Dendritic cell treated with granulocyte-macrophage colony-stimulating factor and Interleukin-4, amounts not matched to agents 40 ng/mL and 50 ng/mL, for 4 days (primary cell): ENCODE data around the gene FYN.
A peak's percentile ranks its signal among the peaks of the same experiment; 100 is the strongest.

Source experiments
- H3K27ac Mint-ChIP-seq: one replicate; pipeline ENCODE4 v1.8.0; 2022; ENCODE audit warnings: mild to moderate bottlenecking, mixed read lengths
- H3K27me3 Mint-ChIP-seq: one replicate; pipeline ENCODE4 v1.8.0; 2022; ENCODE audit warnings: mild to moderate bottlenecking, mixed read lengths
- H3K36me3 Mint-ChIP-seq: one replicate; pipeline ENCODE4 v1.8.0; 2022; ENCODE audit warnings: low read depth, mixed read lengths
- H3K4me1 Mint-ChIP-seq: one replicate; pipeline ENCODE4 v1.8.0; 2022; ENCODE audit warnings: low read depth, mixed read lengths
- H3K4me3 Mint-ChIP-seq: one replicate; pipeline ENCODE4 v1.8.0; 2022; ENCODE audit warnings: mild to moderate bottlenecking, moderate library complexity, mixed read lengths
- H3K9me3 Mint-ChIP-seq: one replicate; pipeline ENCODE4 v1.8.0; 2022; ENCODE audit warnings: mixed read lengths
- intact Hi-C: fragments of 100-400 bp; cut with micrococcal nuclease; formaldehyde crosslinking; loops from one replicate; pipeline ENCODE4 v1.15.0; 2022

Gene FYN

DNA sequence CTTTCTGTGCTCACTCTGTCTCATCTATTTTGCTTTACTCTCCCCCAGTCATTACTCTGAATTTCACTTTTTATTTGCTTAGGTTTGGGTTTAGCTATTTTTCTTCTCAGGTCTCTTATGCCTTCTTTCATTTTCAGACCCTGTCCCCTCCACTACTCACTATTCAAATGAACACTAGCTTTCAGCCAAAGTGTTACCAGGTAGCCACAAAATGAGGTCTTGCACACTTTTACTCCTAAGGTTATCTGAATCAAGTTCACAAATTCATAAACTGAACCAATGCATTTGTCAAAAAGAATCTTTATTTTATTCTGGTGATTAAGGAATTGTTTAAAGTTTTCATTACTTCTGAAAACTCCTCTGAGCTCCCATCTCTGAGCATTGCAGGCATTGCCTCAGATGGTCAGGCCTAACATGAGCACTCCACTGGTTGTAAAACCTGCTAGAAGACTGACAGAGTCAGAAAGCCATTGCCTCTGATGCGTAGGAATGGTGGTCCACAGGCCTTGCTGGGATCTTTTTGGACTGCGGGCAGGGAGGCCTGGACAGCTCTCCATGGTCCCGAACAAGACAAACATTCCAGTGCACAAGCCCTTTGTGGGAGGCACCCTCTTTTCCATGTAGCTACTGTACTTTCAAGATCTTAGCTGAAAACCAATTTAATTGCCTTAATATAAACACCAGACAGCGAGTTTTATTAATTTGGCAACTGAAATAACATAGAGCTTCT, 48.5 kb downstream of the FYN start:
- H3K36me3 Mint-ChIP-seq = no peaks in the 10 kb centered on the region
- intact Hi-C loops = no loop called here
- H3K4me1 Mint-ChIP-seq = peaks cover 52% of the 10 kb centered on the region
- no peak overlapping the region for H3K4me3 Mint-ChIP-seq
- no peaks in the 10 kb centered on the region for H3K27me3 Mint-ChIP-seq
- H3K27ac Mint-ChIP-seq = peak overlapping the region; percentile 65
- H3K9me3 Mint-ChIP-seq = no peaks in the 10 kb centered on the region

DNA sequence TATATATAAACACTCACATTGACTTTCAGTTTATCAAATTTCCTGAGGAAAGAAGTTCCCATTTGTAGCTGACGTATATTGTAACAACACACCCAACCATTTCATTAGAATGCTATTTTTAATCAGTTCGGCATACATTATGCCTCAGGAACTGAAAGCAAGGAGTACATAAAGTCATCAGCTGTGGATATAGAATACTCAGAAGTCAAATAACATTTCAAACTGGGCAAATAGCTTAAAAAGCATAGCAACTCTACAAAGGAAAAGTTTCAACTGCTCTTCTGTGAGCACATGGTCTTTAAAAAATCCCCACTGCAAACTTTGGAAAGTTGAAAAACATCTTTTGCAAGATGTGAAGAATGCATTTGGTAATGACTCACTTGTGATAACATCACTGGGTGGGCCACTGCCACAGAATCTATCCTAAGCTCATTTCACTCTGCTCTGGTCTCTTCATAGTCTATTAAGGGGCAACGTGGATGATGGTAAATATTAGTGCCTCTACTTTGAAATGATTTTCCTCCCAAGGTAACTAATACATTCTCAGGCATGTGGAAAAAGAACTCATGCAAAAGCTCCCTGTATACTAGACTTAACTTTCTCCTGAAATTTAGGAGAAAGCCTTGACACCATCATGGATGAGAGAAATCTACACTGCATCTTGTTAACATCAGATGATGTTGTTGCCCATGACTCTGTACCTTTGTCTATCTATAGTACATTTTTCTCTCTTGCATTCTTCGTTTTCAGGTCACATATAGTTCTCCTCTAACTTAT, 49.2 kb downstream of the FYN start:
- Mint-ChIP-seq H3K4me1 (peaks cover 55% of the 10 kb centered on the region), H3K27ac (peak overlapping the region; percentile 65), H3K9me3 (no peaks in the 10 kb centered on the region), H3K36me3 (no peaks in the 10 kb centered on the region), H3K4me3 (peak overlapping the region; percentile 44), H3K27me3 (no peaks in the 10 kb centered on the region)
- intact Hi-C loops = no loop called here

DNA sequence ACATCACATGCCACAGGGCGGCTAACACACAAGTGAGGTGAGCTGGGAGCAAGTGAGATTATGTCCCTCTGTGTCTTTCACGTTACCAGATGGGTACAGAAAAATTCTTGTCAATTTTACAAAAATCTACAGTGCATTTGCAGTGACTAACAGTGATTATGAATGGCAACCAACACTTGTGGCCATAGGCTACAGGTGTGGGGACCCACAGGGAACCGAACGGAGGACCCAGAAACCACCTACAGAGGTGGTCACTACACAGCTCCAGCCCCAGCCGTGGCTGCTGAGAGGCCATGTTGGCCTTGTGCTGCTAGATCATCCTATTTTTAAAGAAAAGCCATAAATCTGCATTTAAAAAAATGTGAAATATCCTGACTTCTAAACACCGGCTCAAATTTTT, 50.2 kb downstream of the FYN start:
- H3K4me3 Mint-ChIP-seq = no peak overlapping the region
- H3K4me1 Mint-ChIP-seq = peaks cover 62% of the 10 kb centered on the region
- H3K27me3 Mint-ChIP-seq = no peaks in the 10 kb centered on the region
- H3K9me3 Mint-ChIP-seq = no peaks in the 10 kb centered on the region
- H3K27ac Mint-ChIP-seq = peak overlapping the region; percentile 65
- H3K36me3 Mint-ChIP-seq = no peaks in the 10 kb centered on the region
- intact Hi-C loops = no loop called here

DNA sequence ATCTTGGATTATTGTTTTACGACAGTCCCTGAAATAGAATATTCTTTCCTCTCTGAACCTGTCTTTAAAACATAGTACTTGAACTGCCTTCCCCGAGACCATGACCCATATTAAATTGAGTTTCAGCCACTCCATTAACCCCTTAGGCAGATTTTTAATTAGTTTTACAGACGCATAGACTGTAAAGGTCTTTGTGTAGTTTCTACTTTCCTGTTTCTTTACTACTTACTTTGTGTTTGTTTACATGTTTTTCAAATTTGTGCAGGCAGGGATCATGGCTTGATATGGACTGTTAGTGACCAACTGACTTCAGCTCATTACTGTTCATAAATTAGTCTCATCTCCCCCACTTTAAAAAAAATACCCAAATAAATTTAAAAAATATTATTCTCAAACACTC, 53.8 kb downstream of the FYN start:
- no peaks in the 10 kb centered on the region for H3K9me3 Mint-ChIP-seq
- H3K27me3 Mint-ChIP-seq = no peaks in the 10 kb centered on the region
- H3K4me1 Mint-ChIP-seq = peaks cover 39% of the 10 kb centered on the region
- intact Hi-C loops = no loop called here
- H3K27ac Mint-ChIP-seq = no peak overlapping the region
- no peak overlapping the region for H3K4me3 Mint-ChIP-seq
- no peaks in the 10 kb centered on the region for H3K36me3 Mint-ChIP-seq

DNA sequence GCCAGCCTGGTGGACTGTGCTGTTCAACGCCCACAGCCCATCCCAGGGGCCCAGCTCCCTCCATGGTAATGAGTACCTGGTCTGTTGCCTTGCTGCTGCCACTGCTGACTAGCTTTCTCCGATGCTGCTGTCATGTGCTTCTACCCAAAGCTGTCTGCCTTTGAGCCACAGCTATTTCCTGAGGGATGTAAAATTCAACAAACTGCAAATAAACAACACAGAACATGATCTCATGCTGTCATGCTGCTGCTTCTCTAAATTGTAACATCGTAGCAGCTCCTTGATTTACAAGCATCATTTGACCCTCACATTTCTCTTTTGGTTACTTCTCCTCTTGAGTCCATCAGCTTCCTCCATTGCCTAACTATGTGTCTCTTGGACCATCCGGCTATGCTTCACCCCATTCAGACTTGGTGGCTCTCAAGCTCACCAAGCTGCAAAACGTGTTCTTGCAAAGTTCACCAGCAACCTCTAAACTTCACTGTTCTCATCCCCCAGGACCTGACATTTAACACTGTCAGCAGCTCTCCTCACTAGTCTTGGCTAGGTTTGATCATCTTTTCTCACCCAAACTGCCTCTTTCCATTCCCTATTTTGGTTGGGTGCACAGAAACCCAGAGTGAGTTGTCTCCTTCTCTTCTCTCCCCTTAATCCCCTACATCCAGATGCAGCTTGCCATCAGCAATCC, 54.6 kb downstream of the FYN start:
- no peaks in the 10 kb centered on the region for H3K27me3 Mint-ChIP-seq
- no peaks in the 10 kb centered on the region for H3K36me3 Mint-ChIP-seq
- no peak overlapping the region for H3K4me3 Mint-ChIP-seq
- H3K27ac Mint-ChIP-seq = no peak overlapping the region
- no peaks in the 10 kb centered on the region for H3K9me3 Mint-ChIP-seq
- intact Hi-C loops = no loop called here
- H3K4me1 Mint-ChIP-seq = peaks cover 31% of the 10 kb centered on the region

DNA sequence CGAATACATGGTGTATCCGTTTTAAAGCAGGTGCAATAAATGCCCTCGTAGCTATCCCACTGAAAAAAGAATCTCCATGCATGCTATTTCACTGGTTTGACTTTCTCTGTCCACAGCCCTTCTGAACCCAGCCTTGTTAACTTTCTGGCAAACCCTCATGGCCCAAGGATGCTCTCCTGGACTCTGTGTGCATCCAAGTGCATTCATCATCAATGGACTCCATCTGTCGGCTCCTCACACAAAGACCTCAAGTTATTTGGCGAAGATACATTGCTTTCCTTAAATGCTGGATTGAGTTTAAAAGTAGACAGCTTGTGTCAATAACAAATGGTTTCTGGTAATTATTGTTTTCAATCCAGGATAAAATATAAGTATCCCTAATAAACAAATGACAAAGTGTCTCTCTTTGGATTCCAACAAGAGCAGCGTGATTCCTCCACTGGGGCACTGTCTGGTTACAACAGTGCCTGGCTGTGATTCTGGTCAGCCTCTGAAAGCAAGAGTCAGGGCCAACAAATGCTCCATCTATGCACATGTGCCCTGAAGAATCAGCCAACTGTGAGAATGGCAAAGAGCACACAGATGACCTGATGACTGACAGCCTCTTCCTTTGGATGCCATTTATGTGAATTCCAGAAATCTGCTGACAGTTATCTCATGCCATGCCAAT, 55.7 kb downstream of the FYN start:
- Mint-ChIP-seq H3K4me3 (no peak overlapping the region), H3K9me3 (no peaks in the 10 kb centered on the region), H3K36me3 (no peaks in the 10 kb centered on the region), H3K27me3 (no peaks in the 10 kb centered on the region), H3K4me1 (peaks cover 20% of the 10 kb centered on the region), H3K27ac (no peak overlapping the region)
- intact Hi-C loops = no loop called here

DNA sequence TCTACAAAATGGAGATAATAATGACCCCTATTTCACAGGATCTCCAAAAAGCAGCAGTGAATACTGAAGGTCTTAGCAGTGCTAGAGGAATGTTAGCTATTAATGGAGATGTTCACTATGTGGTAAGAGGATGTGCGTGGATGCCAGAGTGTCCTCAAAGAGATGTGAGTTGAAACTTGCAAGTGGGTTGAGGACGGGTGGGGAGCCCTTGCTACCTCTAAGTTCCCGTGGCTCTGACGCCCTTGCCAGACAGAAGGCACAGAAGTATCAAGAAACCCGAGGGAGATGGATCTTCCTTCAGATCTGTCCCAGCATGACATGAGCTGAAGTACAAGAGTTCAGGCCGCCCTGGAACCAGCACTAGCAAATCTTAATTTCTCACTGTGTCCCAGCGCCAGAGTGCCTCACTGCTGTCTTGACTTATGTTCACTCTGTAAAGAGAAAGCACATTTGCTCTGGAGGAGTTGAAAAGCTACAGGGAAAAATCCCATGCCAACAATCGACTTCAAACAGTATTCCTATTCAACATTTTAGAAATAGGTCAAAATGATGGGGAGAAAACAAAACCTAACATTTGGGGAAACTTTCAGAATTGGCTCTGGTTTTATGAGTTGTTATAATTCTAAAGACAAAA, 59.5 kb downstream of the FYN start:
- Mint-ChIP-seq H3K36me3 (no peaks in the 10 kb centered on the region), H3K4me1 (peaks cover 12% of the 10 kb centered on the region), H3K9me3 (no peaks in the 10 kb centered on the region), H3K4me3 (no peak overlapping the region), H3K27ac (no peak overlapping the region), H3K27me3 (no peaks in the 10 kb centered on the region)
- intact Hi-C loops = no loop called here

DNA sequence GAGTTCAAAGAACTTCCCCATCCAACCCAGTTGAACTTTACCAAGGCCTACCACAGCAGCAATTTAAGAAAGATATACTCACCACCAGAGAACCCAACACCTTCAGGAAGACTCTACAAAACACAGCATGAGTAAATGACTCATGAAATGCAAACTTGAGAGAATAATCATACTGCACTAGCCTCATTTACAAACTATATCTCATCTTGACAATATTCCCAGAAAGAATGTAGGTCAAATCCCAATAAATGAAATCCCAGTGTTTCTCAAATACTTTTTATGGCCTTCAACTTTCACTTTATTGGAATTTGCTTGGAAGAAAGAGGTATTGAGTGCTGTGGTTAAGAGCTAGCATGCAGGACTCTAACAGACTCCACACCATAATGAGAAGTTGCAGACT, 60.0 kb downstream of the FYN start:
- H3K36me3 Mint-ChIP-seq = no peaks in the 10 kb centered on the region
- no peak overlapping the region for H3K27ac Mint-ChIP-seq
- H3K4me3 Mint-ChIP-seq = no peak overlapping the region
- intact Hi-C loops = no loop called here
- H3K27me3 Mint-ChIP-seq = no peaks in the 10 kb centered on the region
- H3K4me1 Mint-ChIP-seq = peaks cover 8% of the 10 kb centered on the region
- H3K9me3 Mint-ChIP-seq = no peaks in the 10 kb centered on the region

DNA sequence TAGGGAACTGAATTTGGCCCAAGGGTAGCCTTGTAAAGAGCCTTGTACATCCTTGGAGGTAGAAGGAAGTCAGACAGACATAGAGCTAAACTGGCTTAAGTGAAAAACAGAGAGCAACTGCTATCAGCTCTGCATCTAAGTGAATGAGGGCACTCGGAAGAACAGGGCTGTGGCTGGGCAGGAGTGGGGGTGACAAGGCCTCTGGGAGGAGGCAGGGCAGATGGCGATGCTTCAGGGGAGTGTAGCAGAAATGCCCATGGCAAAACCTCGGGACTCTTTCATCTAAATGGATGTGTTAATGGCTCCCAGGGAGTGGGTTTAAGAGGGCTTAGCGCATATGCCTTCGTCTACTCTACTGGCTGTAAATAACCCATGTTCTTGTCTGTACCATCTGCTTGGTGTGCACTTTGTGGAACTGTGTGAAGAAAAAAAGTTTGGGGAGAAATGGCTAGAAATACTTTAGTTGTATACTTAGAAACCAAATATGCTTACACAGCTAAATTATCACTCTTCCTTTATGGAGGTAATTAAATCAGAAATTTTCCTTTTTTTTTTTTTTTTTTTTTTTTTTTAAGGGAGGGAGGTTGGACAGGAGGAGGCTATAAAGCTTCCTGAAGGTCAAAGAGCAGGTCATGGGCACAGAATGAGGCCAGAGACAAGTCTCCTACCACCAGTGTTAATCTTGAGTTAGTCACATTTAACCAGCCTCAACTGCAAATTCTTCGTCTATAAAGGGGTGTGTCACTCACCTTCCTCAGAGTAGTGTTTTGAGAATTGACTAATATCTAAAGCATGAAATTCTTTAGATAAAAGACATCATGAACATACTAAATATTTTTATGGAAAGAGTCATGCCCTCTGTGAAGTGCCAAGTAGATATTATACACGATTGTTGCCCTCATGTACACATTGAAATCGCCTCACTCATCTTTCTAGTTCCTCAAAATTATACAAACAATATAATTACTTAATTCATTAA, 60.9 kb downstream of the FYN start:
- no peak overlapping the region for H3K4me3 Mint-ChIP-seq
- H3K9me3 Mint-ChIP-seq = no peaks in the 10 kb centered on the region
- no peak overlapping the region for H3K27ac Mint-ChIP-seq
- H3K4me1 Mint-ChIP-seq = peaks cover 12% of the 10 kb centered on the region
- no peaks in the 10 kb centered on the region for H3K36me3 Mint-ChIP-seq
- intact Hi-C loops = no loop called here
- H3K27me3 Mint-ChIP-seq = no peaks in the 10 kb centered on the region

DNA sequence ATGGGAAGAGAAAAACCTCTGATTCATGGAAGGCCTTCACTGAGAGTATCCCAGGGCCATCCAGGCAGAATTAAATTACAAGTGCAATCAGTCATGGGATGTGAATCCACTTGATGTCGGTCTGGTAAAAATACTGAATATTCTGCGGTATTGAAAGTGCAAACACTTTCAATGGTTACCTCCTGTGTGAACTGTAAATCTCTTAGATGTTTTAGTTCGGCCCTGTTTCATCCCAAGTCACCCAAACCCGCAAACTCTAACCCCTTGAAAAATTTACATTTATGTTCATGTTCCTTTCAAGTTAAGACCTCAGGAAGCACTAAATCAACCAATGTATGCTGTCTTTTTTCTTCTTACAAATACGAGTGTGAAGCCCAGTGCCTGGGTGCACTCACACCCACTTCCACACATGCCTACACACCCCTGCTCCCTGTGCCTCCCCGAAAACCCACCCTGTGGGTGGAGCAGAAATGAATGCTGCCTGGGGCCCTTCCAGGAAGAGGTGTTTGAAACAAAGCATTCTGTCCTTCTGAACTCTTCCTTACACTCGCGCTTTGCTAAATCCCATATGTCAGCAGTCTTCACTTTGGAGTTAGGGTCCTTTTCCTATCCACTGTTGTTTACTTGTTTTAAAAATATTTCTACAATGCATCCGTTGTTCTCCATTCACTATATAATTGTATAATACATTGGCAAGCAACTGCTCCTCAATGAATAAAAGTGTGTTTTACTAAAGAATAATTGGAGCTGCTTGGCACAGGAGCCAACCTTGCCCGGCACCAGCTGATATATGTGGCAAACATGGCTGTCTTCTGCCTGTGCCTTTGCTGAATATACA, 62.7 kb downstream of the FYN start:
- H3K27me3 Mint-ChIP-seq = no peaks in the 10 kb centered on the region
- no peaks in the 10 kb centered on the region for H3K9me3 Mint-ChIP-seq
- no peaks in the 10 kb centered on the region for H3K36me3 Mint-ChIP-seq
- peak overlapping the region; percentile 52 for H3K27ac Mint-ChIP-seq
- intact Hi-C loops = no loop called here
- no peak overlapping the region for H3K4me3 Mint-ChIP-seq
- peaks cover 25% of the 10 kb centered on the region for H3K4me1 Mint-ChIP-seq

DNA sequence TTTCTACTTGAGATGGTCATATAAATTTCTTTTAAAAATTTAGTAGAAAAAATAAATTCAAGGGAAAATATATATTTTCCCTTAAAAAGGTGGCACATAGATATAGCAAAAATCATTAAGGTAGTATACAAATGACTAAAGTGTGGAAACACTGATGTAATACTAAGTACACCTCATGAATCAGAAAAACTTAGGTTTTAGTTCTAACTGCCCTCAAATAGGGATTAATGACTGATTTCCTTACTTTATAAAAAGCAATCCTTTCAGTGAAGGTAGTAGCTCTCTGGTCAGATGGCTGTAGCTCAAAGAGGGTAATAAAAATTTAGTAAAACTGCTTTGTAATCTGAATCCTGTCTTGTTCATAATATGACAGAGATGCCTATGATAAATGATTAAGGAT, 63.5 kb downstream of the FYN start:
- Mint-ChIP-seq H3K9me3 (no peaks in the 10 kb centered on the region), H3K4me3 (no peak overlapping the region), H3K27me3 (no peaks in the 10 kb centered on the region), H3K36me3 (no peaks in the 10 kb centered on the region), H3K4me1 (peaks cover 26% of the 10 kb centered on the region), H3K27ac (no peak overlapping the region)
- intact Hi-C loops = no loop called here

DNA sequence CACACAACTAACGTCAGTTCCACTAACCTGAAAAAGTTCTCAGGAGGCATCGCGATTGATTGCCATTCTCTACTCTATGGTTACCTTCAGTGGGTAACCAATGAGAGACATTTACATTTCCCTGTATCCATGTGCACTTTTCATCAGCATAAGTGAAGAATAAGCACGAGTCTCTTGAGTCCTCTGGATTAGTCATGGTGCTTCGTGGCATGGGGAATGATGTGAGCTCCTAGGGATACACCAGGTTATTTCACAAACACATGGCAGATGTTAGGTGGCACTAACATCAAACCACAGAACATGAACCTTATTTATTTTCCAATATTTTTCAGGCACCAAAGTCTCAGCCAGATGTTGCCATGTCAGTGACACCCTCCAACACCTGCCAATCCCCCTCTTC, 64.0 kb downstream of the FYN start:
- intact Hi-C loops = no loop called here
- H3K9me3 Mint-ChIP-seq = no peaks in the 10 kb centered on the region
- H3K4me3 Mint-ChIP-seq = no peak overlapping the region
- no peaks in the 10 kb centered on the region for H3K36me3 Mint-ChIP-seq
- H3K27me3 Mint-ChIP-seq = no peaks in the 10 kb centered on the region
- peaks cover 30% of the 10 kb centered on the region for H3K4me1 Mint-ChIP-seq
- no peak overlapping the region for H3K27ac Mint-ChIP-seq
